Spinal cord (tissue), 10 donors: Measurements from ENCODE around the gene PLCXD3. TPM values are rescaled to one million over a fixed set of nuclear protein-coding genes. Genes with fewer than 3 reads are reported as not detected.

Experiments used
- DNase-seq, 6 donors: peaks; one replicate each; pipeline versions ENCODE4 v3.0.0 to v3.0.0-alpha.2; 2013 to 2015; ENCODE audit warnings: low spot score in 6 of 6, low read depth in 4 of 6
- H3K27ac ChIP-seq: one replicate; pipeline ENCODE4 v1.5.1; 2013; ENCODE audit warnings: low read depth, low read length, control low read depth
- H3K27me3 ChIP-seq: one replicate; pipeline ENCODE4 v1.6.1; 2013; ENCODE audit warnings: low read length; ENCODE audit not compliant: control insufficient read depth, insufficient read depth
- H3K36me3 ChIP-seq: one replicate; pipeline ENCODE4 v1.6.1; 2013; ENCODE audit warnings: low read length; ENCODE audit not compliant: control insufficient read depth, insufficient read depth
- H3K4me1 ChIP-seq: one replicate; pipeline ENCODE4 v1.6.1; 2013; ENCODE audit warnings: low read length; ENCODE audit not compliant: control insufficient read depth, insufficient read depth
- H3K4me3 ChIP-seq: one replicate; pipeline ENCODE4 v1.5.1; 2013; ENCODE audit warnings: low read depth, low read length, control low read depth
- H3K9me3 ChIP-seq: one replicate; pipeline ENCODE4 v1.6.1; 2013; ENCODE audit warnings: low read length; ENCODE audit not compliant: control insufficient read depth, insufficient read depth
- WGBS: methylation state at CpG from one replicate; pipeline ENCODE4 v1.1.5; 2013; ENCODE audit warnings: missing lambda C conversion rate; ENCODE audit not compliant: insufficient coverage; 5-methylcytosine and 5-hydroxymethylcytosine counted together
- polyA plus RNA-seq, 2 donors: library from polyadenylated mRNA; unstranded; fragments of 120-200 nt; gene quantifications; one replicate each; pipeline ENCODE4 v1.2.1, GENCODE V29; 2013; ENCODE audit not compliant: insufficient read length in 2 of 2
- total RNA-seq, 2 donors: library from RNA; depleted of rRNA in 1 of 2; stranded (reverse); fragments of 120-200 nt in 1 of 2; fragments of >200 nt in 1 of 2; gene quantifications; one replicate each; pipeline versions ENCODE4 v1.2.3 to v1.2.4, GENCODE V29; 2013 to 2014
- donor health status: healthy.

Gene PLCXD3
- total and polyA plus RNA-seq, 4 donors = 4.4 to 25.9 (median 11.7) TPM

DNA sequence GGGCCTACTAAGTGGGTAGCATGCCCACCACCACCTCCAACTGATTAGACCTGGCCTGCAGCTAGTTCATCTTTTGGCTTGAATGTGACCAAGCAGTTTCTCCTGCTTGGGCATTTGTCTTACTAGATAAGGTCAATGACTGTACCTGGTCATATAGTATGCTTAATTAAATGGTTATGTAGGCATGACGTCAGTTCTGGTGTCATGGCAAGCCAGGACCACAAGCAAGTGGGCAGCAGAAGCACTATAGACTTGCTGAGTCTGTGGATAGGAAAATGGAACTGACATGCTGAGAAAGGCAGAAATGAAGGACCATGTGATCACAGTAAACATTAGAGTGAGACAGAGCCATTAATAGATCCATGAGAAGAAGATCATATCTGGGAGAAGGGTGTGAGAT is 241.5 kb downstream of the PLCXD3 start:
- H3K36me3 ChIP-seq = no peaks in the 10 kb centered on the region
- H3K27me3 ChIP-seq = no peaks in the 10 kb centered on the region
- H3K9me3 ChIP-seq = no peaks in the 10 kb centered on the region
- no peak overlapping the region for H3K27ac ChIP-seq
- no peak overlapping the region for H3K4me3 ChIP-seq
- H3K4me1 ChIP-seq = no peaks in the 10 kb centered on the region
- 90% methylated on average over 1 of the region's 1 CpG for whole genome bisulfite sequencing
- DNase-seq = no peak

DNA sequence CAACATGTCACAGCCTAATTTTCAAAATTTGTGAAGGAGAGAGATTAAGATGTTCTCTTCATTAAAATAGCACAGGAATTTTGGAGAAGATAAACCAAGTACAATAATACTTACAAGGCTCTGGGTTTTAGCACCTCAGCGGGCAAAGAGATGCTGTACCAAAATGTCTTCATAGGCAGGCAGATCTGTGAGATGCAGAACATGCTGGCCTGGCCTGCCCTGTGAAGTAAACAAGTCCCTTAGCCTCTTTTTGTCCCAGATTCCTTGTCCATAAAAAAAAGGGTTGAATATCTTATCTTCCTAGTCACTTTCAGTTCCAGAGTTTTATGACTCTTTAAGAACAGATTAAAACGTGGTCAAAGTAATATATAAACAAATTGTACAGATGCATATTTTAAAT is 244.0 kb downstream of the PLCXD3 start:
- Histone ChIP-seq H3K27ac (no peak overlapping the region), H3K27me3 (no peaks in the 10 kb centered on the region), H3K9me3 (no peaks in the 10 kb centered on the region), H3K4me1 (no peaks in the 10 kb centered on the region), H3K4me3 (no peak overlapping the region), H3K36me3 (no peaks in the 10 kb centered on the region)
- DNase-seq = no peak
- WGBS = no CpG with 5 or more reads among the region's 2 CpGs

DNA sequence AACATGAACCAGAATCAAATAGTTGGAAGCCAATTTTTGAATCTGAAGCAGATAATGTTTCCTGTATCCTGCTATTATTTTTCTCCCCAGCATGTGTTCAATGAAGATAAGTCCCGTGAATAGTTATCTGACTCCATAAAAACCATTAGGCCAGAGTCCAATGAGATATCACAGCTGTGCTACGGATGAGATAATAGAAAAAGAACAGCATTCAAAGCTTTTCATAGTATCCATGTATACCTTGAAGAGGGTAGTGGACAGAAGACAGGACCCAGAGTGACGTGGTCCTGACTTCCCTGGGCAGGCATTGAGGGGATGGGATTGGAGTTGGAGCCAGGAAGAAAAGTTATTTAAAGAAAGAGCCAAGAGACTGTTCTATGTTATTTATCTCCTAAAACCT is 246.4 kb downstream of the PLCXD3 start:
- H3K27me3 ChIP-seq = no peaks in the 10 kb centered on the region
- no peaks in the 10 kb centered on the region for H3K36me3 ChIP-seq
- peak in 1 of 6 donors; percentile 56 for DNase-seq
- H3K4me3 ChIP-seq = no peak overlapping the region
- H3K9me3 ChIP-seq = no peaks in the 10 kb centered on the region
- WGBS = no CpG with 5 or more reads among the region's 3 CpGs
- no peak overlapping the region for H3K27ac ChIP-seq
- H3K4me1 ChIP-seq = no peaks in the 10 kb centered on the region

DNA sequence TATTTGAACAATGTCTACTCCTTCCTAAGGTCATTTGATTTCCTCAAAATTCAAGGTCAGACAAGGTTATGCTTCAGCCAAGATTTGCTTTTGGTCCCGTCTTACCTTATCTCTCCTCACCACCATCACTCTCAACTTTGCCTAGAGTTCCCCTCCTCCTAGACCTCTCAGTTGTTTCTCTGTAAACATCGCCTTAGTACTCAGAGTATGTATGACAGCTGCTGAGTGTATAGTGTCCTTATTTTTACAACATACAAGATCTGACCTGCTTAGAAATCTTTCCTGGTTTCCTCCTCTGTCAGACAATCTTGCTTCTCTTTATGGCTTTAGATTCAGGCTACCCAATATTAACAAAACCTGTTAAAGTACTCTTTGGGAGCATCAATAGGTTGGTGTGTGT is 247.1 kb downstream of the PLCXD3 start:
- Histone ChIP-seq H3K9me3 (no peaks in the 10 kb centered on the region), H3K4me1 (no peaks in the 10 kb centered on the region), H3K27ac (no peak overlapping the region), H3K4me3 (no peak overlapping the region), H3K27me3 (no peaks in the 10 kb centered on the region), H3K36me3 (no peaks in the 10 kb centered on the region)
- no CpG with 5 or more reads among the region's 2 CpGs for WGBS
- DNase-seq = no peak
